Panc1 (cell line): ENCODE results near the gene ZNF74. TPM values are rescaled to one million over a fixed set of nuclear protein-coding genes. Genes with fewer than 3 reads are reported as not detected.

ENCODE experiments used
- ATAC-seq: fragments of 200-7000 bp; cut with Tn5 transposase; 2 replicates; pipeline ENCODE4 v1.9.1; 2020; ENCODE audit warnings: mild to moderate bottlenecking, moderate library complexity
- BruUV-seq: library from RNA; stranded (reverse); fragments of 400-500 nt; replicated peaks from 2 replicates; lab custom pipeline; 2021; lab: Mats Ljungman, UMichigan
- CTCF ChIA-PET: fragments of 300-600 bp; sonication (Branson Sonifier 250); formaldehyde crosslinking; loops from one replicate; lab custom pipeline; 2022; ENCODE audit warnings: antibody characterized with exemption; lab: Charles Lee
- POLR2A ChIA-PET: fragments of 300-600 bp; sonication (Branson Sonifier 250); formaldehyde crosslinking; loops from one replicate; lab custom pipeline; 2022; ENCODE audit warnings: antibody characterized with exemption; lab: Charles Lee
- DNase-seq: peaks from one replicate; pipeline ENCODE4 v3.0.0-alpha.2; 2010; ENCODE audit warnings: low read depth, low spot score
- H3K27ac ChIP-seq: 2 replicates; pipeline ENCODE4 v1.5.1; 2011; ENCODE audit warnings: mild to moderate bottlenecking, low read length, inconsistent platforms
- H3K27me3 ChIP-seq: fragments of 200-500 bp; sonication (Bioruptor generic); 2 replicates; pipeline ENCODE4 v1.6.0; 2014; ENCODE audit warnings: low read length, inconsistent platforms; ENCODE audit not compliant: control insufficient read depth, insufficient read depth
- H3K36me3 ChIP-seq: fragments of 200-500 bp; sonication (Bioruptor generic); 2 replicates; pipeline ENCODE4 v1.5.1; 2014; ENCODE audit warnings: inconsistent platforms, mild to moderate bottlenecking, low read length, moderate library complexity; ENCODE audit not compliant: control insufficient read depth, insufficient read depth
- H3K4me1 ChIP-seq: 2 replicates; pipeline ENCODE4 v1.5.1; 2011; ENCODE audit warnings: inconsistent platforms, mild to moderate bottlenecking, low read length, moderate library complexity; ENCODE audit not compliant: control insufficient read depth, insufficient read depth
- H3K4me3 ChIP-seq, 2 experiments: 2 replicates each; pipeline ENCODE4 v1.5.1; 2011 to 2012; ENCODE audit warnings: low read depth in 2 of 2, low read length in 2 of 2, mild to moderate bottlenecking in 2 of 2, inconsistent platforms in 1 of 2, moderate library complexity in 1 of 2
- H3K9me3 ChIP-seq: fragments of 200-500 bp; sonication (Bioruptor generic); 2 replicates; pipeline ENCODE4 v1.5.1; 2014; ENCODE audit warnings: low read depth, mild to moderate bottlenecking, inconsistent platforms, low read length, moderate library complexity; ENCODE audit not compliant: control insufficient read depth, insufficient read depth
- POLR2AphosphoS5 ChIP-seq: IDR thresholded peaks from 2 replicates; pipeline ENCODE4 v1.6.1; 2012; ENCODE audit warnings: mild to moderate bottlenecking, low read depth, low read length, moderate library complexity
- SIN3A ChIP-seq: IDR thresholded peaks from 2 replicates; pipeline ENCODE4 v1.6.1; 2012; ENCODE audit warnings: low read depth, mild to moderate bottlenecking, low read length, moderate library complexity, borderline replicate concordance; ENCODE audit not compliant: insufficient read depth
- TCF7L2 ChIP-seq: IDR thresholded peaks from 2 replicates; pipeline ENCODE4 v1.6.1; 2011; ENCODE audit warnings: mild to moderate bottlenecking, low read depth, low read length, inconsistent platforms
- in situ Hi-C: cut with HindIII; loops from 2 replicates; pipeline ENCODE4 v1.10.0; 2016; ENCODE audit warnings: low sequenced_read_pairs, low pct_unique_long_range_greater_than_20kb
- intact Hi-C: fragments of 100-400 bp; cut with micrococcal nuclease; formaldehyde crosslinking; loops from one replicate; pipeline ENCODE4 v1.10.0; 2022; ENCODE audit not compliant: unreplicated experiment
- total RNA-seq: library from RNA; stranded (reverse); gene quantifications from one replicate; pipeline ENCODE4 v1.2.1, GENCODE V29; 2021; ENCODE audit not compliant: unreplicated experiment
- TF ChIP-seq, protein P1 (sequence below), 2 experiments: IDR thresholded peaks; 2 replicates each; pipeline ENCODE4 v1.6.1; 2011 to 2012; ENCODE audit warnings: low read depth in 2 of 2, control low read depth in 1 of 2, low read length in 1 of 2, mild to moderate bottlenecking in 1 of 2, moderate library complexity in 1 of 2; ENCODE audit not compliant: insufficient read depth in 1 of 2
- TF ChIP-seq, protein P2 (sequence below): fragments of 450-650 bp; IDR thresholded peaks from 2 replicates; pipeline ENCODE4 v1.5.1; 2017; ENCODE audit warnings: mild to moderate bottlenecking

ZNF74 gene
- total RNA-seq, 1 experiment from 2014 or later, result 13.2 TPM

DNA sequence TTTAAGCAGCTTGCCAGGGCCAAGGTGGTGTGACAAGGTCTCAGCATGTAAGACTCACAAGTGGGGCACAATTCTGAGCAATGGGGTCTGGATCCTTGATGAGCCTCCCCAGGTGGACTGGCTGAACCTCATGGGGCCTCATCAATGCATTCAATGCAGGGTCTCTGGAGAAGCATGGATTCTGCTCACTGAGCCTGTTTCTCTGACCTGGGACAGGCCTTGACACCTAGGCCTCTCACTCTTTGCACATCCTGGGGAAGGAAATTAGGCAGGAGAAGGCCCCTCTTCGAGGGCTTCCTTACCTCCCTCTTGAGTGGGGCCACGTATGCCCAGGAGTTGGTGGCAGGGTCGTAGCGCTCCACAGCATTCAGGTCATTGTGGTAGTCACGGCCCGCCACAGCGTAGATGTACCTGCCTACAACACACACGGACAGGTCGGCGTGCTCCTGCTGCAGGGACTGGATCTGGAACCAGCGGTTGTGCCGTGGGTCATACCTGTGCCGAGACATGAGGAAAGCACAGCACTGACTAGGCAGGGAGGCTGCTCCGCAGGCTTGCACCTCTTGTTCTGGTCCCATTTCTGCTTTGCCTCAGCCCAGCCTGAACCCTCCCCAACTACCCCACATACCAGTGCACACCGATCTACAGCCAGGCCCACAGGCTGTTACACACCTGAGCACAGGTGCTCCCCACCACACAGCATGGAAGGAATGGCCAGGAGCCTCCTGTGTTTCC is 63.7 kb downstream of the ZNF74 start:
- intact Hi-C loops, result no loop called here
- Histone ChIP-seq H3K36me3 (no peaks in the 10 kb centered on the region), H3K4me1 (no peaks in the 10 kb centered on the region), H3K9me3 (no peaks in the 10 kb centered on the region), H3K27me3 (no peaks in the 10 kb centered on the region), H3K27ac (no peak overlapping the region), H3K4me3 (no peak overlapping the region)
- ChIA-PET POLR2A (no interaction called here), CTCF (no interaction called here)
- ATAC-seq (no peak), DNase-seq (no peak)
- in situ Hi-C loops, result no loop called here
- TF ChIP-seq, protein P1, sequence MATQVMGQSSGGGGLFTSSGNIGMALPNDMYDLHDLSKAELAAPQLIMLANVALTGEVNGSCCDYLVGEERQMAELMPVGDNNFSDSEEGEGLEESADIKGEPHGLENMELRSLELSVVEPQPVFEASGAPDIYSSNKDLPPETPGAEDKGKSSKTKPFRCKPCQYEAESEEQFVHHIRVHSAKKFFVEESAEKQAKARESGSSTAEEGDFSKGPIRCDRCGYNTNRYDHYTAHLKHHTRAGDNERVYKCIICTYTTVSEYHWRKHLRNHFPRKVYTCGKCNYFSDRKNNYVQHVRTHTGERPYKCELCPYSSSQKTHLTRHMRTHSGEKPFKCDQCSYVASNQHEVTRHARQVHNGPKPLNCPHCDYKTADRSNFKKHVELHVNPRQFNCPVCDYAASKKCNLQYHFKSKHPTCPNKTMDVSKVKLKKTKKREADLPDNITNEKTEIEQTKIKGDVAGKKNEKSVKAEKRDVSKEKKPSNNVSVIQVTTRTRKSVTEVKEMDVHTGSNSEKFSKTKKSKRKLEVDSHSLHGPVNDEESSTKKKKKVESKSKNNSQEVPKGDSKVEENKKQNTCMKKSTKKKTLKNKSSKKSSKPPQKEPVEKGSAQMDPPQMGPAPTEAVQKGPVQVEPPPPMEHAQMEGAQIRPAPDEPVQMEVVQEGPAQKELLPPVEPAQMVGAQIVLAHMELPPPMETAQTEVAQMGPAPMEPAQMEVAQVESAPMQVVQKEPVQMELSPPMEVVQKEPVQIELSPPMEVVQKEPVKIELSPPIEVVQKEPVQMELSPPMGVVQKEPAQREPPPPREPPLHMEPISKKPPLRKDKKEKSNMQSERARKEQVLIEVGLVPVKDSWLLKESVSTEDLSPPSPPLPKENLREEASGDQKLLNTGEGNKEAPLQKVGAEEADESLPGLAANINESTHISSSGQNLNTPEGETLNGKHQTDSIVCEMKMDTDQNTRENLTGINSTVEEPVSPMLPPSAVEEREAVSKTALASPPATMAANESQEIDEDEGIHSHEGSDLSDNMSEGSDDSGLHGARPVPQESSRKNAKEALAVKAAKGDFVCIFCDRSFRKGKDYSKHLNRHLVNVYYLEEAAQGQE (IDR thresholded peaks at IDR 0.05; ENCODE audit: insufficient read depth in 1 of 2, low read depth in 2 of 2, low read length in 1 of 2), result no peak
- TF ChIP-seq, protein P2, sequence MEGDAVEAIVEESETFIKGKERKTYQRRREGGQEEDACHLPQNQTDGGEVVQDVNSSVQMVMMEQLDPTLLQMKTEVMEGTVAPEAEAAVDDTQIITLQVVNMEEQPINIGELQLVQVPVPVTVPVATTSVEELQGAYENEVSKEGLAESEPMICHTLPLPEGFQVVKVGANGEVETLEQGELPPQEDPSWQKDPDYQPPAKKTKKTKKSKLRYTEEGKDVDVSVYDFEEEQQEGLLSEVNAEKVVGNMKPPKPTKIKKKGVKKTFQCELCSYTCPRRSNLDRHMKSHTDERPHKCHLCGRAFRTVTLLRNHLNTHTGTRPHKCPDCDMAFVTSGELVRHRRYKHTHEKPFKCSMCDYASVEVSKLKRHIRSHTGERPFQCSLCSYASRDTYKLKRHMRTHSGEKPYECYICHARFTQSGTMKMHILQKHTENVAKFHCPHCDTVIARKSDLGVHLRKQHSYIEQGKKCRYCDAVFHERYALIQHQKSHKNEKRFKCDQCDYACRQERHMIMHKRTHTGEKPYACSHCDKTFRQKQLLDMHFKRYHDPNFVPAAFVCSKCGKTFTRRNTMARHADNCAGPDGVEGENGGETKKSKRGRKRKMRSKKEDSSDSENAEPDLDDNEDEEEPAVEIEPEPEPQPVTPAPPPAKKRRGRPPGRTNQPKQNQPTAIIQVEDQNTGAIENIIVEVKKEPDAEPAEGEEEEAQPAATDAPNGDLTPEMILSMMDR, result no peak
- TF ChIP-seq SIN3A, result no peak
- no peak for TF ChIP-seq POLR2AphosphoS5
- TF ChIP-seq TCF7L2, result no peak
- BruUV-seq, result no TSS peak

Other genes starting within 250 kb of the ZNF74 start
- not detected for gene CCDC188, start 243.1 kb upstream of the ZNF74 start, total RNA-seq
- 16.3 TPM for gene RTN4R, start 125.8 kb upstream of the ZNF74 start, total RNA-seq
- gene DGCR6L, start 74.1 kb upstream of the ZNF74 start, total RNA-seq, result 43.5 TPM
- 3.2 TPM for gene SCARF2, start 43.7 kb downstream of the ZNF74 start, total RNA-seq
- gene KLHL22, start 101.6 kb downstream of the ZNF74 start, total RNA-seq, result 14.5 TPM
- gene MED15, start 113.5 kb downstream of the ZNF74 start, total RNA-seq, result 59.3 TPM